A549 (cell line): Measurements from ENCODE around the gene KNOP1.

Source experiments
- CTCF ChIP-seq: fragments of >200 bp; sonication (Bioruptor Twin); formaldehyde crosslinking; IDR thresholded peaks from 3 replicates; pipeline ENCODE4 v1.5.1; 2016
- EHMT2 ChIP-seq: fragments of 200-600 bp; sonication (generic); IDR thresholded peaks from 2 replicates; pipeline ENCODE4 v1.6.1; 2016; ENCODE audit warnings: antibody characterized with exemption, low read depth, mild to moderate bottlenecking, moderate library complexity
- ESRRA ChIP-seq: fragments of 150-350 bp; IDR thresholded peaks from 2 replicates; pipeline ENCODE4 v1.6.1; 2014; ENCODE audit warnings: mild to moderate bottlenecking, low read length, borderline replicate concordance
- MAX ChIP-seq: IDR thresholded peaks from 2 replicates; pipeline ENCODE4 v1.6.1; 2012
- MYC ChIP-seq: IDR thresholded peaks from 2 replicates; pipeline ENCODE4 v1.6.1; 2012; ENCODE audit warnings: mild to moderate bottlenecking, inconsistent platforms, low read length, improper control_type of control experiment, borderline replicate concordance
- POLR2A ChIP-seq: IDR thresholded peaks from 2 replicates; pipeline ENCODE4 v1.6.1; 2012; ENCODE audit warnings: mild to moderate bottlenecking, low read length
- RAD21 ChIP-seq, 2 experiments: fragments of >200 bp in 1 of 2; sonication (Bioruptor Twin) in 1 of 2; formaldehyde crosslinking in 1 of 2; IDR thresholded peaks in 1 of 2; conservative IDR thresholded peaks in 1 of 2; 2 replicates in 1 of 2; 3 replicates in 1 of 2; pipeline ENCODE4 v1.6.1; 2012 to 2018; ENCODE audit warnings: inconsistent platforms in 1 of 2
- RARB ChIP-seq: fragments of 250-450 bp; sonication (Bioruptor Pico); IDR thresholded peaks from 2 replicates; pipeline ENCODE4 v1.8.0; 2021; ENCODE audit warnings: mild to moderate bottlenecking, moderate library complexity
- RNF2 ChIP-seq: fragments of 200-600 bp; sonication (generic); IDR thresholded peaks from 2 replicates; pipeline ENCODE4 v1.6.1; 2016; ENCODE audit warnings: low read depth, mild to moderate bottlenecking, antibody characterized with exemption, moderate library complexity, borderline replicate concordance

GRCh38 chr16:19744670-19745069 is 26.6 kb upstream of the KNOP1 start:
- TF ChIP-seq CTCF (no peak), RNF2 (no peak), RAD21 (conservative IDR thresholded peaks at IDR 0.05 in 1 of 2, IDR thresholded peaks at IDR 0.05 in 1 of 2) (no peak), RARB (CRISPR knock-in tag) (no peak), MYC (no peak), EHMT2 (no peak), POLR2A (no peak), MAX (no peak), ESRRA (no peak)
